H1 (cell line): ENCODE measurements around the gene CXCL6. TPM values are rescaled to one million over a fixed set of nuclear protein-coding genes. Genes with fewer than 3 reads are reported as not detected.

Source experiments
- CTCF ChIA-PET: fragments of 300-600 bp; sonication (Branson Sonifier 250); formaldehyde crosslinking; loops from one replicate; lab custom pipeline; 2021; ENCODE audit not compliant: partially characterized antibody; lab: Charles Lee
- POLR2A ChIA-PET: fragments of 300-600 bp; sonication (Branson Sonifier 250); formaldehyde crosslinking; loops from one replicate; lab custom pipeline; 2021; ENCODE audit warnings: inconsistent platforms; ENCODE audit not compliant: partially characterized antibody; lab: Charles Lee
- DNase-seq, 2 experiments: peaks; one replicate each; pipeline versions ENCODE4 v3.0.0 to v3.0.0-alpha.2; 2010 to 2022; ENCODE audit warnings: low spot score in 2 of 2, low read depth in 1 of 2, mixed read lengths in 1 of 2
- FAIRE-seq: peaks from 2 replicates; lab custom pipeline; 2011; peaks lifted over from hg19 to GRCh38; lab: Jason Lieb, UNC
- H2AFZ ChIP-seq: 2 replicates; pipeline ENCODE4 v1.8.1; 2012; ENCODE audit warnings: low read length, inconsistent platforms
- H2AK5ac ChIP-seq: 2 replicates; pipeline ENCODE4 v1.6.1; 2013; ENCODE audit warnings: low read depth, low read length
- H2BK120ac ChIP-seq: replicated peaks from 2 replicates; pipeline ENCODE3; 2013; ENCODE audit warnings: low read depth, low read length, inconsistent platforms
- H2BK12ac ChIP-seq: 2 replicates; pipeline ENCODE4 v1.6.1; 2013; ENCODE audit warnings: low read depth, low read length
- H2BK15ac ChIP-seq: 2 replicates; pipeline ENCODE4 v1.6.1; 2013; ENCODE audit warnings: low read length
- H2BK20ac ChIP-seq: 2 replicates; pipeline ENCODE4 v1.6.1; 2013; ENCODE audit warnings: low read length
- H2BK5ac ChIP-seq: 2 replicates; pipeline ENCODE4 v1.6.1; 2013; ENCODE audit warnings: low read depth, low read length
- H3K14ac ChIP-seq: 2 replicates; pipeline ENCODE4 v1.6.1; 2013; ENCODE audit warnings: inconsistent platforms; ENCODE audit not compliant: insufficient read length
- H3K18ac ChIP-seq: 2 replicates; pipeline ENCODE4 v1.6.1; 2013; ENCODE audit warnings: low read length; ENCODE audit errors: extremely low read depth
- H3K23ac ChIP-seq: 2 replicates; pipeline ENCODE4 v1.6.1; 2013; ENCODE audit warnings: inconsistent platforms; ENCODE audit not compliant: insufficient read length
- H3K23me2 ChIP-seq: 2 replicates; pipeline ENCODE4 v1.6.1; 2013; ENCODE audit warnings: low read depth, low read length
- H3K27ac ChIP-seq: 2 replicates; pipeline ENCODE4 v1.6.1; 2011; ENCODE audit warnings: low read depth, low read length, inconsistent platforms
- H3K27me3 ChIP-seq, 4 experiments: replicated peaks in 1 of 4; 1 replicate in 1 of 4; 2 replicates in 3 of 4; pipeline versions ENCODE4 v1.6.1 to v1.8.1; 2011 to 2013; ENCODE audit warnings: low read length in 3 of 4, mild to moderate bottlenecking in 3 of 4, inconsistent platforms in 2 of 4, mixed read lengths in 2 of 4, moderate library complexity in 1 of 4; ENCODE audit not compliant: control insufficient read depth in 3 of 4, insufficient read depth in 3 of 4; ENCODE audit errors: extremely low read depth in 1 of 4
- H3K36me3 ChIP-seq, 4 experiments: 2 replicates each; pipeline versions ENCODE4 v1.6.1 to v1.8.1; 2011 to 2013; ENCODE audit warnings: mild to moderate bottlenecking in 4 of 4, low read length in 3 of 4, moderate library complexity in 2 of 4, control low read depth in 1 of 4, inconsistent platforms in 1 of 4; ENCODE audit not compliant: insufficient read depth in 4 of 4, control insufficient read depth in 2 of 4
- H3K4ac ChIP-seq: replicated peaks from 2 replicates; pipeline ENCODE3; 2013; ENCODE audit warnings: low read length, low read depth, mixed read lengths, inconsistent platforms; ENCODE audit not compliant: insufficient read length
- H3K4me1 ChIP-seq, 4 experiments: replicated peaks in 1 of 4; 1 replicate in 1 of 4; 2 replicates in 3 of 4; pipeline versions ENCODE4 v1.6.1 to v1.8.1; 2011 to 2013; ENCODE audit warnings: low read length in 3 of 4, inconsistent platforms in 2 of 4, mixed read lengths in 1 of 4; ENCODE audit not compliant: insufficient read depth in 4 of 4, control insufficient read depth in 3 of 4
- H3K4me2 ChIP-seq, 2 experiments: 2 replicates each; pipeline versions ENCODE4 v1.6.1 to v1.8.1; 2011 to 2013; ENCODE audit warnings: low read depth in 2 of 2, low read length in 2 of 2, control low read depth in 1 of 2, inconsistent platforms in 1 of 2, mild to moderate bottlenecking in 1 of 2; ENCODE audit not compliant: insufficient read depth in 1 of 2
- H3K4me3 ChIP-seq, 4 experiments: fragments of 200-600, 300-600 bp in 1 of 4; sonication (generic), shearing (Covaris generic), sonication (Bioruptor Twin) in 1 of 4; 2 replicates each; pipeline versions ENCODE4 v1.5.1 to v1.8.1; 2011 to 2016; ENCODE audit warnings: low read length in 4 of 4, low read depth in 3 of 4, control low read depth in 2 of 4, inconsistent platforms in 2 of 4, mild to moderate bottlenecking in 2 of 4, mixed read lengths in 1 of 4, moderate library complexity in 1 of 4; ENCODE audit not compliant: insufficient read depth in 2 of 4; ENCODE audit errors: extremely low read depth in 1 of 4
- H3K56ac ChIP-seq: replicated peaks from 2 replicates; pipeline ENCODE3; 2013; ENCODE audit warnings: low read depth, mild to moderate bottlenecking, mixed read lengths, low read length, inconsistent platforms; ENCODE audit not compliant: insufficient read length
- H3K79me1 ChIP-seq: 2 replicates; pipeline ENCODE4 v1.6.1; 2013; ENCODE audit warnings: low read depth, low read length, control low read depth
- H3K79me2 ChIP-seq, 2 experiments: 2 replicates each; pipeline versions ENCODE4 v1.6.1 to v1.8.1; 2012 to 2013; ENCODE audit warnings: low read length in 2 of 2, mild to moderate bottlenecking in 2 of 2, inconsistent platforms in 1 of 2; ENCODE audit not compliant: insufficient read depth in 2 of 2, control insufficient read depth in 1 of 2
- H3K9ac ChIP-seq, 4 experiments: replicated peaks in 1 of 4; 1 replicate in 1 of 4; 2 replicates in 3 of 4; pipeline versions ENCODE4 v1.6.1 to v1.8.1; 2011 to 2013; ENCODE audit warnings: low read depth in 3 of 4, low read length in 3 of 4, control low read depth in 2 of 4, mild to moderate bottlenecking in 2 of 4, moderate library complexity in 2 of 4, inconsistent platforms in 1 of 4; ENCODE audit errors: extremely low read depth in 1 of 4
- H3K9me3 ChIP-seq, 2 experiments: 2 replicates each; pipeline versions ENCODE4 v1.6.1 to v1.8.1; 2012 to 2013; ENCODE audit warnings: mild to moderate bottlenecking in 2 of 2, moderate library complexity in 2 of 2, control low read depth in 1 of 2, inconsistent platforms in 1 of 2, low read depth in 1 of 2, low read length in 1 of 2, mixed read lengths in 1 of 2; ENCODE audit not compliant: insufficient read depth in 2 of 2
- H4K20me1 ChIP-seq, 2 experiments: replicated peaks in 1 of 2; 2 replicates each; pipeline versions ENCODE3 to v1.8.1; 2011 to 2013; ENCODE audit warnings: inconsistent platforms in 2 of 2, low read length in 2 of 2, mild to moderate bottlenecking in 1 of 2; ENCODE audit not compliant: insufficient read depth in 2 of 2, control insufficient read depth in 1 of 2
- H4K5ac ChIP-seq: 2 replicates; pipeline ENCODE4 v1.6.1; 2013; ENCODE audit warnings: low read length, low read depth, mixed read lengths, inconsistent platforms; ENCODE audit not compliant: insufficient read length
- H4K8ac ChIP-seq: 2 replicates; pipeline ENCODE4 v1.8.0; 2013; ENCODE audit warnings: mild to moderate bottlenecking, moderate library complexity, low read length, inconsistent platforms; ENCODE audit not compliant: insufficient read depth; ENCODE audit errors: extremely low read depth
- H4K91ac ChIP-seq: replicated peaks from 2 replicates; pipeline ENCODE3; 2013; ENCODE audit warnings: low read length, mixed read lengths, inconsistent platforms; ENCODE audit not compliant: insufficient read length
- EZH2 ChIP-seq: fragments of 200-600 bp; sonication (generic); IDR thresholded peaks from 2 replicates; pipeline ENCODE4 v1.7.1; 2012; ENCODE audit warnings: low read depth, mild to moderate bottlenecking, moderate library complexity, low read length, inconsistent platforms; ENCODE audit not compliant: severe bottlenecking
- KDM4A ChIP-seq: IDR thresholded peaks from one replicate; pipeline ENCODE4 v1.7.1; 2012; ENCODE audit warnings: low read depth, mild to moderate bottlenecking, moderate library complexity, low read length, inconsistent platforms; ENCODE audit not compliant: severe bottlenecking
- POU5F1 ChIP-seq: IDR thresholded peaks from 2 replicates; pipeline ENCODE4 v1.6.1; 2011; ENCODE audit warnings: low read depth, mild to moderate bottlenecking, low read length, moderate library complexity
- SP1 ChIP-seq: IDR thresholded peaks from 2 replicates; pipeline ENCODE4 v1.6.1; 2011; ENCODE audit warnings: low read depth, low read length
- WGBS, 2 experiments: shearing (Covaris generic) in 1 of 2; methylation state at CpG; one replicate each; pipeline versions ENCODE4 v1.1.6 to v1.1.7; 2013 to 2015; ENCODE audit warnings: low lambda C conversion rate in 2 of 2, mixed read lengths in 2 of 2, inconsistent platforms in 1 of 2, low coverage in 1 of 2, missing lambda C conversion rate in 1 of 2; ENCODE audit not compliant: insufficient replicate concordance in 2 of 2, insufficient coverage in 1 of 2, insufficient read length in 1 of 2; ENCODE audit errors: extremely low coverage in 1 of 2, missing lambda C conversion rate in 1 of 2; 5-methylcytosine and 5-hydroxymethylcytosine counted together
- polyA plus RNA-seq, 7 experiments: library from polyadenylated mRNA; depleted of rRNA in 3 of 7; stranded (reverse) in 5 of 7; unstranded in 2 of 7; fragments of >200 nt in 5 of 7; fragments of 200-250 nt in 2 of 7; gene quantifications; 1 replicate in 5 of 7; 2 replicates in 1 of 7; 4 replicates in 1 of 7; pipeline versions ENCODE4 v1.2.1 to v1.2.3, GENCODE V29; 2011 to 2013; ENCODE audit warnings: missing spikeins in 2 of 7, mixed read lengths in 2 of 7
- total RNA-seq: library from RNA; stranded (reverse); fragmentation: NEBNext Ultra II Directional; extraction: Animal tissue kit (Norgen Biotek cat#: 25700); gene quantifications from 2 replicates; pipeline ENCODE4 v1.2.1, GENCODE V29; 2021

The CXCL6 gene
- total and polyA plus RNA-seq, 2 of the 8 experiments (the other 6 are each of a cell fraction or from before 2014, with no cell fraction given), result 6.3 to 8.0 TPM

- Histone ChIP-seq H3K79me1 (no peaks in the 10 kb centered on the region), H3K18ac (no peak overlapping the region), H2AFZ (no peak overlapping the region), H3K4ac (no peak overlapping the region), H3K23me2 (no peaks in the 10 kb centered on the region), H4K5ac (no peak overlapping the region), H3K4me1 (no peaks in the 10 kb centered on the region), H3K56ac (no peak overlapping the region), H3K9me3 (no peaks in the 10 kb centered on the region), H3K79me2 (no peaks in the 10 kb centered on the region), H3K23ac (no peak overlapping the region), H2BK15ac (no peak overlapping the region), H4K20me1 (no peaks in the 10 kb centered on the region), H3K14ac (no peak overlapping the region), H2BK120ac (no peak overlapping the region), H3K4me2 (no peak overlapping the region), H4K91ac (no peak overlapping the region), H3K27me3 (no peaks in the 10 kb centered on the region), H2AK5ac (no peak overlapping the region), H2BK20ac (no peak overlapping the region), H4K8ac (no peak overlapping the region), H3K9ac (no peak overlapping the region), H3K4me3 (no peak overlapping the region), H3K36me3 (no peaks in the 10 kb centered on the region), H2BK5ac (no peak overlapping the region), H3K27ac (no peak overlapping the region), H2BK12ac (no peak overlapping the region)
- DNase-seq, result no peak
- ChIA-PET CTCF (interaction anchor here (1.4 to 1.7 kb wide), 2 partner anchors 19 to 114 kb away, joined by 5 read pairs; no protein-coding TSS in a partner anchor), POLR2A (no interaction called here)
- FAIRE-seq, result no peak
- WGBS, 2 experiments, result 69% methylated on average over 2 of the region's 2 CpGs; no CpG with 5 or more reads in 1 of the 2 experiments
- TF ChIP-seq SP1 (no peak), POU5F1 (no peak), KDM4A (no peak), EZH2 (no peak)
Observed at GRCh38 chr4:73844806-73845205, 8.3 kb downstream of the CXCL6 start.
